Measurements from ENCODE around the gene MRPS27.

DNA sequence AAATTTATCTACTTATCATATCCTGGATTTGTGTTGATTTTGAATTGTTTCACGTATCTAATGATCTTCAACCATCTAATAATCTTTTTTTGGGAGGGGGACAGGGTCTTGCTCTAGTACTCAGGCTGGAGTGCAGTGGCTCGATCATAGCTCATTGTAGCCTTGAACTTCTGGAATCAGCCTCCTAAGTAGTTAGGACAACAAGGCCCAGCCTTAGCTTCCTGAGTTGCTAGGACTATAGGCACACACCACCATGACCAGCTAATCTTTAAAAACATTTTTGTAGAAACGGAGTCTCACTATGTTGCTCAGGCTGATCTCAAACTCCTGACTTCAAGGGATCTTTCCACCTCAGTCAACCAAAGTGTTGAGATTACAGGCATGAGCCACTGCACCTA is 34.6 kb downstream of the MRPS27 start:
- TF ChIP-seq, protein P1, sequence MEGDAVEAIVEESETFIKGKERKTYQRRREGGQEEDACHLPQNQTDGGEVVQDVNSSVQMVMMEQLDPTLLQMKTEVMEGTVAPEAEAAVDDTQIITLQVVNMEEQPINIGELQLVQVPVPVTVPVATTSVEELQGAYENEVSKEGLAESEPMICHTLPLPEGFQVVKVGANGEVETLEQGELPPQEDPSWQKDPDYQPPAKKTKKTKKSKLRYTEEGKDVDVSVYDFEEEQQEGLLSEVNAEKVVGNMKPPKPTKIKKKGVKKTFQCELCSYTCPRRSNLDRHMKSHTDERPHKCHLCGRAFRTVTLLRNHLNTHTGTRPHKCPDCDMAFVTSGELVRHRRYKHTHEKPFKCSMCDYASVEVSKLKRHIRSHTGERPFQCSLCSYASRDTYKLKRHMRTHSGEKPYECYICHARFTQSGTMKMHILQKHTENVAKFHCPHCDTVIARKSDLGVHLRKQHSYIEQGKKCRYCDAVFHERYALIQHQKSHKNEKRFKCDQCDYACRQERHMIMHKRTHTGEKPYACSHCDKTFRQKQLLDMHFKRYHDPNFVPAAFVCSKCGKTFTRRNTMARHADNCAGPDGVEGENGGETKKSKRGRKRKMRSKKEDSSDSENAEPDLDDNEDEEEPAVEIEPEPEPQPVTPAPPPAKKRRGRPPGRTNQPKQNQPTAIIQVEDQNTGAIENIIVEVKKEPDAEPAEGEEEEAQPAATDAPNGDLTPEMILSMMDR (IDR thresholded peaks at IDR 0.05), result no peak
- no peak for TF ChIP-seq EP300 (IDR thresholded peaks at IDR 0.05; ENCODE audit: low read depth)
- no peak for TF ChIP-seq POLR2AphosphoS5 (IDR thresholded peaks at IDR 0.05)

All from transverse colon (tissue), 4 donors.